ENCODE results near the gene FNDC5.

Gene FNDC5

DNA sequence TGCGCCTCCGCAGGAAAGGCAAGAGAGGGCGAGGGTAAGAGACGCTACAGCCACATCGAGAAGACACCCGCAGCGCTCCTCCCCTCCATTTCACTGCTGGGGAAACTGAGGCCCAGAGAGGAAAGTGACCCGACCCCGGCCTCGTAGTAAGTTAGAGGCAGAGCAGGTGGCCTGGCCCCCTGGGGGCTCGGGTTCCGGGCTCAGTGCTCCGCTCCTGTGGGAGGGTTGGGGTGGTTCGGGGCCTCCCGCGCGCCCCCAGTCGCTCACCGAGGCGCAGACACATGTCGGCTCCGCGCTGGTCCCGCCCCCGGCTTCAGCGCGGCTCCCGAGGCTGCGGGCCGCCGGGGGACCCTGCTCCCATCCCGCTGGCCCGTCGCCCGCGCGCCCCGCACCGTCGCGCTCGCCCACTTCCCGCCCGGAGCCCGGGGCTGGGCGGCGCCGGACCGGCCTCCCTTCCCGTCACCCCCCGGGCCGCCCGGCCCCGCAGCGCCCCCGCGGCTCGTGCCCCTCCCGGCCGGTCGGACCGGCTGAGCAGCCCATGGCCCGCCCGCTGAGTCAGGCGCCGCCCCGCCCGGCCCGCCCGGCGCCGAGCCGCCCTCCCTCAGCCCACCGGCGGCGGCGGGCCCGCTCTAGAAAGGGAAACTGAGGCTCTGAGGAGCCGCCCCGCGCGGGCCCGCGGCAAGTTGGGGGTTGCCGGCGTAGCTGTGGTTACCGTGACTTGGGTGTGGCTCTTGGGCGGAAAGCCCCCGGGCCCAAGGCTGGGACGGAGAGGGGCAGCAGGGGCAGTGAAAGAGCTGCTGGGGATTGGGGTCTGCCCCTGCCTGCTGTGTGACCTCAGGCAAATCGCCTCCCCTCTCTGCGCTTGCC is 30.5 kb upstream of the FNDC5 start, which contains the start of gene TMEM54:
TMEM54 (minus strand) TSS at position 434 of the 867 bp plus-strand sequence; CDS start at position 283, 151 bp downstream.
- peaks cover 75% of the 10 kb centered on the region for H3K27me3 Mint-ChIP-seq
- no peak for DNase-seq

DNA sequence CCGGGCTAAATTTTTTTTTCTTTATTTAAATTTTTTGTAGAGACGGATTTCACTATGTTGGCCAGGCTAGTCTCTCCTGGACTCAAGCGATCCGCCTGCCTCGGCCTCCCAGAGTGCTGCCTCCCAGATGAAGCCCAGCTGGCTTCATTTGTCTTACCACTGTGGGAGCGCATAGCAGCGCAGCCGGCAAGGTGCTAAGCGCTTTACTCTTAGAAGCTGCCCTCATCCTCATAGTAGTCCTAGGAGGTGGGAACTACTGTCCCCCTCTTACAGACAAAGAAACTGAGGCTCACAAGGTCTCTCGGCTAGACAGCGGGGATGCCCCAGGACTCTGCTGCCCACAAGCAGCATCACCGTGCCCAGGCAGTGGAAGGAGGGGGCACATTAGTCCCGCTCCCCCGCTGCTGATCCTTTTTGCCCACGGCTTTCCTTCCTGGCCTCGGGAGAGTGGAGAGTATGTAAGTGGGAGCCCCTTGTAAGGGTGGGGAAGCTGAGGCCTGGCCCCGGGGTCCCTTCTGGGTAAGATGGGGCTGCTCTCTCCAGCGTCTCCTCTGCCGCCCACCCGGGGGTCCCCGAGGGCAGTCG is 29.8 kb upstream of the FNDC5 start:
- Mint-ChIP-seq H3K4me3 (peak overlapping the region; percentile 64 to 75), H3K9me3 (no peaks in the 10 kb centered on the region), H3K27me3 (peaks cover 82% of the 10 kb centered on the region), H3K27ac (peak overlapping the region in 1 of 2 donors; percentile 36), H3K4me1 (peaks cover 12% of the 10 kb centered on the region)
- ATAC-seq (no peak), DNase-seq (no peak)

More for the DNA sequence above, 30.5 kb upstream of the FNDC5 start, which contains the start of gene TMEM54:
- peak within 1 kb of the TSS in 1 of 2 donors; percentile 52 for H3K27ac Mint-ChIP-seq
- peak within 1 kb of the TSS; percentile 76 to 80 for H3K4me3 Mint-ChIP-seq
- peak; percentile 72 for ATAC-seq
- H3K4me1 Mint-ChIP-seq = peaks cover 12% of the 10 kb centered on the region
- no peaks in the 10 kb centered on the region for H3K9me3 Mint-ChIP-seq

- Mint-ChIP-seq H3K27ac (no peak overlapping the region), H3K4me1 (peaks cover 12% of the 10 kb centered on the region), H3K27me3 (peaks cover 89% of the 10 kb centered on the region), H3K9me3 (no peaks in the 10 kb centered on the region), H3K4me3 (no peak overlapping the region)
- DNase-seq (no peak), ATAC-seq (no peak)
Measured at GRCh38 chr1:32899586-32900296, 29.0 kb upstream of the FNDC5 start.

DNA sequence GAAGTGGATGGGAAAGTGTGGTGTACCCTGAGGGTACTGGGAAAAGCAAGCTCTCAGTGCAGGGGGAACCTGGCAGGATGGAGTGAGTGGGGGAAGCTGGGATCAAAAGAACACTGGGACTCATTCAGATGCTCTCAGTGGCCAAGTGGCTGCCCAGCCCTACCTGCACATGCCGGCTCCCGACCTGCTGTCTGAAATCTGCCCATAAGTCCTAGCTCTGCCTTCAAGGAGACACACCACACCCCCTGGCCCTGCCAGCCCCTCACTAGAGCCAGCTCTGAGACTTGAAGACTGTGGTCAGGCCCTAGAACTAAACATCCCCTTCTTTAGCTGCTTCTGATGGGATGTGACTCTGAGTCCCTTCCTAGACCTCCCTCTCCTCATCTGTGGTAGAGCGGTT is 28.2 kb upstream of the FNDC5 start:
- Mint-ChIP-seq H3K27me3 (peaks cover 95% of the 10 kb centered on the region), H3K9me3 (no peaks in the 10 kb centered on the region), H3K4me1 (peaks cover 12% of the 10 kb centered on the region), H3K4me3 (no peak overlapping the region), H3K27ac (no peak overlapping the region)
- DNase-seq (no peak), ATAC-seq (no peak)

DNA sequence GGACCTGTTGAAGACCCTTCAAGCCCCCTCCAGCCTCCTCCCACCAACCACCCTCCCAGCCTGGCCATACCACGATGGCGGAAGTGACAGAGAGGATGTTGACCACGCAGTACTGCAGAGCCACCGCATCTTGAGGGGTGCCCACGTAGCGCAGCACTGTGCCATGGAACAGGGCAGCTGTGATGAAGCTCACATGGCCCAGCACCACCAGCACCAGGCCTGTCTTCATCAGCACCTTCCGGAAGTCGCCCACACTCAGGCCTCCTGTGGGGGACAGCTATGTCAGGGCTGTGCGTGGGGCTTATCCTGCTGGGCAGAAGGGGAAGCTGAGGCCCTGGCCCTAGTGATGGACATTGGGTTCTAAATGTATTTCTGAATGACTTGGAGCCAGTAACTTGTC is 27.3 kb upstream of the FNDC5 start:
- H3K27ac Mint-ChIP-seq = no peak overlapping the region
- H3K4me1 Mint-ChIP-seq = peaks cover 21% of the 10 kb centered on the region
- DNase-seq (no peak), ATAC-seq (no peak)
- peaks cover 98% of the 10 kb centered on the region for H3K27me3 Mint-ChIP-seq
- H3K9me3 Mint-ChIP-seq = no peaks in the 10 kb centered on the region
- no peak overlapping the region for H3K4me3 Mint-ChIP-seq

- no peaks in the 10 kb centered on the region for H3K9me3 Mint-ChIP-seq
- H3K4me1 Mint-ChIP-seq = peaks cover 27% of the 10 kb centered on the region
- H3K27me3 Mint-ChIP-seq = peaks cover 98% of the 10 kb centered on the region
- no peak overlapping the region for H3K4me3 Mint-ChIP-seq
- ATAC-seq = no peak
- no peak for DNase-seq
- H3K27ac Mint-ChIP-seq = no peak overlapping the region
Measured at GRCh38 chr1:32897082-32898049, 26.7 kb upstream of the FNDC5 start.

DNA sequence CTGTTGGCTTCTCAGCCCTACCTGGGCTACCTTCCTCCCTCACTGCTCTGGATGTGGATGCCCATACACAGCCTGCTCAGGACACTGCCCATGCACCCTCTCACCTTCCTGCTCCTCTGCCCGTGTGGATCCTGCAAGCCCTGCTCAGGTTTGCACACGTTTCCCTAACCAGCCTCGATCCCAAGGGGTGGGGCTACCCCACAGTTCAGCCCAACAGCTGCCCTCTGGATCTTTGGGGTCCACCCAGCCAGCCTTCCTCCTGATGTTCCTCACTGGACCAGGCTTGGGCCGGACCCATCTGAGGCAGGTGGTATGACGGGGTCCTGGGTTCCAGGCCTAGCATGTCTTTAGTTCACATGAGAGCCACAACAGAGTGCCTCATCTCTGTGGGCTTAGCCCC is 25.7 kb upstream of the FNDC5 start:
- H3K4me3 Mint-ChIP-seq = no peak overlapping the region
- H3K4me1 Mint-ChIP-seq = peaks cover 29% of the 10 kb centered on the region
- DNase-seq (no peak), ATAC-seq (no peak)
- H3K27ac Mint-ChIP-seq = no peak overlapping the region
- H3K9me3 Mint-ChIP-seq = no peaks in the 10 kb centered on the region
- peaks cover 98% of the 10 kb centered on the region for H3K27me3 Mint-ChIP-seq

GRCh38 chr1:32895325-32896215 is 24.9 kb upstream of the FNDC5 start:
- Mint-ChIP-seq H3K4me1 (peaks cover 24% of the 10 kb centered on the region), H3K4me3 (no peak overlapping the region), H3K27ac (no peak overlapping the region), H3K9me3 (no peaks in the 10 kb centered on the region), H3K27me3 (peaks cover 98% of the 10 kb centered on the region)
- no peak for DNase-seq
- no peak for ATAC-seq

DNA sequence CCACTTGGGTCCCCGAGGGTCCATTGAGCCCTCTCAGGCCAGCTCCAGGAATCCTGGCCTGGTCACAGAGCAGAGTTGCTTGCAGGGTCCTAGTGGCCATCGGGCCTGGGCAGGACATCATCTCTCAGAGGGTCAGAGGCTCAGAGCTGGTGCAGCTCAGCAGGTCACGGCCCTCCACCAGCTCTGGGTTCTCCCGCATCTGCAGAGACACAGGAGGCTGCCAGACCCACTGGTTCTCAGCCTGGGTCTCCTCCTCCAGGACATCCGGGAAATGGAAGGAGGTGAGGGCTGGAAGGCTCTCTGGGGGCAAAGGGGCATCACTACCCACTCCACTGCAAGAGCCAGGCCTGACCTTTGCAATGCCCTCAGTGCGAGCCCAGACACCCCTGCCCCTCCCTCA is 24.0 kb upstream of the FNDC5 start:
- Mint-ChIP-seq H3K27me3 (peaks cover 98% of the 10 kb centered on the region), H3K4me1 (peaks cover 21% of the 10 kb centered on the region)
- DNase-seq = no peak

DNA sequence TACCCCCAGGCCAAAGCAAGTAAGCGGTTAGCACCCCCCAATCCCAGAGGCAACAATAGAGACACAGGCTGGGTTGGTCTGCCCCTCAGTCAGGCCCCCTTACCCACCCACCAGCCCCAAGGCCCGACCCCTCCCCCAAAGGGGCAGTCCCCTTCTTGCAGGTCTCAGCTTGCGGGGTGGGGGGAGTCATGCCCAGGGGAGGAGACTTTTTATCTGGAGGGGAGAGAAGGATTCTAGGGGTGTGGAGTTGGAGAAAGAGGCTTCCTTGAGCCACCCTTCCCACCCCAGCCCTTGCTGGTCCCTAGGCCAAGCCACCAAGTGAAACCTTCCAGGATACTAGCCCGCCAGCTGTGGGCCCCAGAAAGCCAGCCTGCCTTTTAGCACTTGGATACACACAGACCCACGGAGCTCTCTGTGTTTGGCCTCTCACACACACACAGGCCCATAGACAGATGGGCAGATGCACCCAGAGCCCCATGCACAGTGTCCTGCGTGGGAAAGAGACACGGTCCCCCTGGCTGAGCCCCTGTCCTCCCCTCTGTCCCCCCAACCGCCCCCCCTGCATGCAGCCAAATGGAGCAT is 23.4 kb upstream of the FNDC5 start:
- Mint-ChIP-seq H3K9me3 (no peaks in the 10 kb centered on the region), H3K27ac (no peak overlapping the region), H3K4me1 (peaks cover 21% of the 10 kb centered on the region), H3K4me3 (peak overlapping the region; percentile 72 to 81), H3K27me3 (peaks cover 98% of the 10 kb centered on the region)
- ATAC-seq (no peak), DNase-seq (no peak)

More for the DNA sequence above, 24.0 kb upstream of the FNDC5 start:
- Mint-ChIP-seq H3K27ac (no peak overlapping the region), H3K4me3 (no peak overlapping the region), H3K9me3 (no peaks in the 10 kb centered on the region)
- ATAC-seq = no peak

- DNase-seq (no peak), ATAC-seq (peak; percentile 21)
- H3K9me3 Mint-ChIP-seq = no peaks in the 10 kb centered on the region
- no peak overlapping the region for H3K27ac Mint-ChIP-seq
- H3K27me3 Mint-ChIP-seq = peaks cover 98% of the 10 kb centered on the region
- peaks cover 21% of the 10 kb centered on the region for H3K4me1 Mint-ChIP-seq
- peak overlapping the region; percentile 72 to 81 for H3K4me3 Mint-ChIP-seq
Measured at GRCh38 chr1:32893198-32894018, 22.7 kb upstream of the FNDC5 start.

DNA sequence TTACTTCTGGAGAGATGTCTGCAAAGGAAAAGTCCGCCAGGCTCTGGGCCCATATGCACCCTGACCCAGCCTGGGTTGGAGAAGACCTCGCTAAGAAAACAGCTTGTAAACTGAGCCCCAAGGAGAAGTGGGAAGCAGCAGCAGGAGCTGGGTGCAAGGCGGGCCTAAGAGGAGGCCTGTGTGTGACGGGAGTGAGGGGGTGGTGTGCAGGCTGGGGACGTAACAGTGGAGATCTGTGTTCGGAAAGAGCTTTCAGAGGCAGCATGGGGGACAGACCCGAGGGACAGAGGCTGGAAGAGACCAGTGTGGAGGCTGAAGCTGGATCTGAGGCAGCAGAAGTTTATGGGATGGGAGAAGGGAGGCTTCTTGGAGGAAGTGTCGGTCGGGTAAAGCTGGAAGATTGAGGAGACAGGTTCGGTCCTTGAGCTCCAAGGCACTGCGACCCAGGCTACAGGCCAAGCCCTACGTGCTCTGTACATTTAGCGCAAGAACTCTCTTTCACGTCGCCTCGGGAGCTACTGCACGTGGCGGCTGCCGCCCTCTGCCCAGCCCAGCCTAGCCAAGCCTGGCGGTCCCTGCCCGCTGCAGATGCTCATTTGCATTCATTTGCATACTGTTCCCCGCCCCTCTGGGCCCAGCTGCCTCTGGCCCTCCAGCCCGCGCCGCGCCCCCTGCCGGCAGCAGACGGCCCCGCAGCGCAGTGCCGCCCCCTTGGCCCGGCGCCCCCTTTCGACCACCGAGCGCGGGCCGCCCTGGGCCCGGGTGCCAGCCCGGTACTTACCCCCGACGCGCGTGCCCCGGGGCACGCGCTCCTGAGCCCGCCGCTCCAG is 21.9 kb upstream of the FNDC5 start:
- ATAC-seq (peak; percentile 73), DNase-seq (peak; percentile 44 to 67)
- H3K27ac Mint-ChIP-seq = no peak overlapping the region
- H3K4me1 Mint-ChIP-seq = peaks cover 21% of the 10 kb centered on the region
- no peaks in the 10 kb centered on the region for H3K9me3 Mint-ChIP-seq
- peak overlapping the region; percentile 72 to 81 for H3K4me3 Mint-ChIP-seq
- H3K27me3 Mint-ChIP-seq = peaks cover 98% of the 10 kb centered on the region
